ENCODE data around the gene KRTAP3-3. TPM values are rescaled to one million over a fixed set of nuclear protein-coding genes. Genes with fewer than 3 reads are reported as not detected.

The KRTAP3-3 gene
- total RNA-seq, 1 experiment from 2014 or later, result not detected

DNA sequence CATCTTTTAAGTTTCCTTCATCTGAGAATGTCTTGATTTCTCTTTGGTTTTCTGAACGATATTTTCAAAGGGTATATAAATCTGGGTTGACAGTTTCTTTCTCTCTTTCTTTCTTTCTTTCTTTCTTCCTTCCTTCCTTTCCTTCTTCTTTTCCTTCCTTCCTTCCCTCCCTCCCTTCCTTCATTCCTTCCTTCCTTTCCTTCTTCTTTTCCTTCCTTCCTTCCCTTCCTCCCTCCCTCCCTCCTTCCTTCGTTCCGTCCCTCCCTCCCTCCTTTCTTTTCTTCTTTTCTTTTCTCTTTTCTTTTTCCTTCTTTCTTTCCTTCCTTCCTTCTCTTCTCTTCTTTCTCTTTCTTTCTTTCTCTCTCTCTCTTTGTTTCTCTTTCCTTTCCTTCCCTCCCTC, 19.6 kb downstream of the KRTAP3-3 start:
- Histone ChIP-seq H2AK5ac (ENCODE audit: insufficient read length, low read length) (no peak overlapping the region), H4K91ac (ENCODE audit: insufficient read length, low read depth, low read length) (no peak overlapping the region), H3K9ac (ENCODE audit: extremely low read depth, insufficient read length, low read length) (no peak overlapping the region), H2BK12ac (ENCODE audit: insufficient read length, low read depth, low read length) (no peak overlapping the region), H3K79me1 (ENCODE audit: insufficient read depth, low read depth, low read length, poor library complexity, severe bottlenecking) (no peaks in the 10 kb centered on the region), H3K27ac (ENCODE audit: insufficient read length, low read depth, low read length) (no peak overlapping the region), H3K79me2 (ENCODE audit: insufficient read depth, low read length) (no peaks in the 10 kb centered on the region), H2BK20ac (ENCODE audit: low read depth, low read length, poor library complexity, severe bottlenecking) (no peak overlapping the region), H3K14ac (ENCODE audit: insufficient read depth, low read length) (no peak overlapping the region), H2AFZ (ENCODE audit: low read length) (no peak overlapping the region), H2BK15ac (ENCODE audit: low read depth, low read length) (no peak overlapping the region), H3K4me1 (ENCODE audit: insufficient read depth, low read length) (no peaks in the 10 kb centered on the region), H3K9me3 (ENCODE audit: control insufficient read depth, low read depth, low read length) (no peaks in the 10 kb centered on the region), H3K4me2 (ENCODE audit: insufficient read depth, insufficient read length, low read length) (no peak overlapping the region), H4K5ac (ENCODE audit: insufficient read length, low read depth, low read length) (no peak overlapping the region), H3K4ac (ENCODE audit: low read depth, low read length) (no peak overlapping the region), H3K18ac (ENCODE audit: insufficient read length, low read depth, low read length) (no peak overlapping the region), H4K20me1 (ENCODE audit: control insufficient read depth, insufficient read depth, insufficient read length) (no peaks in the 10 kb centered on the region), H2BK120ac (ENCODE audit: low read depth, low read length, poor library complexity, severe bottlenecking) (no peak overlapping the region), H3T11ph (ENCODE audit: low read length) (no peak overlapping the region), H4K8ac (replicated peaks; ENCODE audit: insufficient read length, low read depth, low read length) (no peak overlapping the region), H3K23ac (ENCODE audit: insufficient read length, low read depth, low read length) (no peak overlapping the region), H3K23me2 (ENCODE audit: insufficient read length, low read depth, low read length, poor library complexity, severe bottlenecking) (no peaks in the 10 kb centered on the region), H3K56ac (ENCODE audit: insufficient read length, low read depth, low read length) (no peak overlapping the region), H2BK5ac (ENCODE audit: insufficient read length, low read length) (no peak overlapping the region), H3K27me3 (ENCODE audit: insufficient read depth, low read length) (no peaks in the 10 kb centered on the region)
- Mint-ChIP-seq H3K4me3 (no peak overlapping the region), H3K9me3 (peaks cover 0 to 3% of the 10 kb centered on the region in 2 experiments; a peak in 1 of 5 replicates), H3K36me3 (ENCODE audit: insufficient read depth in 1 of 3, low read depth in 3 of 3) (0 out of 7 replicates have a peak, but pooled peaks cover 0 to 3% (median 0%) of the 10 kb centered on the region in 3 experiments), H3K4me1 (peaks cover 0 to under 1% of the 10 kb centered on the region in 2 experiments; a peak in 1 of 4 replicates), H3K27me3 (ENCODE audit: low read depth) (no peaks in the 10 kb centered on the region; the same call in 1 of the 2 replicates), H3K27ac (no peak overlapping the region)
- no peak for DNase-seq
- WGBS (ENCODE audit: extremely low coverage, insufficient read length, low lambda C conversion rate), result 100% methylated on average over 2 of the region's 3 CpGs
- TF ChIP-seq, protein P1, sequence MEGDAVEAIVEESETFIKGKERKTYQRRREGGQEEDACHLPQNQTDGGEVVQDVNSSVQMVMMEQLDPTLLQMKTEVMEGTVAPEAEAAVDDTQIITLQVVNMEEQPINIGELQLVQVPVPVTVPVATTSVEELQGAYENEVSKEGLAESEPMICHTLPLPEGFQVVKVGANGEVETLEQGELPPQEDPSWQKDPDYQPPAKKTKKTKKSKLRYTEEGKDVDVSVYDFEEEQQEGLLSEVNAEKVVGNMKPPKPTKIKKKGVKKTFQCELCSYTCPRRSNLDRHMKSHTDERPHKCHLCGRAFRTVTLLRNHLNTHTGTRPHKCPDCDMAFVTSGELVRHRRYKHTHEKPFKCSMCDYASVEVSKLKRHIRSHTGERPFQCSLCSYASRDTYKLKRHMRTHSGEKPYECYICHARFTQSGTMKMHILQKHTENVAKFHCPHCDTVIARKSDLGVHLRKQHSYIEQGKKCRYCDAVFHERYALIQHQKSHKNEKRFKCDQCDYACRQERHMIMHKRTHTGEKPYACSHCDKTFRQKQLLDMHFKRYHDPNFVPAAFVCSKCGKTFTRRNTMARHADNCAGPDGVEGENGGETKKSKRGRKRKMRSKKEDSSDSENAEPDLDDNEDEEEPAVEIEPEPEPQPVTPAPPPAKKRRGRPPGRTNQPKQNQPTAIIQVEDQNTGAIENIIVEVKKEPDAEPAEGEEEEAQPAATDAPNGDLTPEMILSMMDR (conservative IDR thresholded peaks at IDR 0.05), result no peak

Measured in H9 (cell line).